Keratinocyte (primary cell): ENCODE measurements around the gene LGR6. TPM values are rescaled to one million over a fixed set of nuclear protein-coding genes. Genes with fewer than 3 reads are reported as not detected.

Source experiments
- DNase-seq: peaks from one replicate; pipeline ENCODE4 v3.0.0-alpha.2; 2011; ENCODE audit warnings: low read depth, missing footprints, low spot score
- FAIRE-seq: peaks from 2 replicates; lab custom pipeline; 2011; peaks lifted over from hg19 to GRCh38; lab: Jason Lieb, UNC
- H2AFZ ChIP-seq: 2 replicates; pipeline ENCODE4 v1.6.0; 2012; ENCODE audit warnings: low read length, control low read depth, inconsistent platforms; ENCODE audit not compliant: control insufficient read depth
- H3K27ac ChIP-seq: 2 replicates; pipeline ENCODE4 v1.5.1; 2011; ENCODE audit warnings: low read length; ENCODE audit not compliant: control insufficient read depth, insufficient read depth
- H3K27me3 ChIP-seq: 3 replicates; pipeline ENCODE4 v1.6.0; 2011; ENCODE audit warnings: low read length; ENCODE audit not compliant: control insufficient read depth, insufficient read depth; ENCODE audit errors: extremely low read depth
- H3K36me3 ChIP-seq, 2 experiments: 2 replicates in 1 of 2; 3 replicates in 1 of 2; pipeline ENCODE4 v1.5.1; 2011; ENCODE audit warnings: low read length in 2 of 2, mild to moderate bottlenecking in 1 of 2; ENCODE audit not compliant: control insufficient read depth in 2 of 2, insufficient read depth in 2 of 2; ENCODE audit errors: extremely low read depth in 1 of 2
- H3K4me1 ChIP-seq: 3 replicates; pipeline ENCODE4 v1.5.1; 2011; ENCODE audit warnings: low read length; ENCODE audit not compliant: control insufficient read depth, insufficient read depth; ENCODE audit errors: extremely low read depth
- H3K4me2 ChIP-seq: 3 replicates; pipeline ENCODE4 v1.6.0; 2011; ENCODE audit warnings: low read depth, low read length; ENCODE audit not compliant: control insufficient read depth, insufficient read depth; ENCODE audit errors: extremely low read depth
- H3K4me3 ChIP-seq, 3 experiments: fragments of 200-600 bp in 1 of 3; sonication (generic) in 1 of 3; 2 replicates in 2 of 3; 3 replicates in 1 of 3; pipeline ENCODE4 v1.5.1; 2011 to 2016; ENCODE audit warnings: low read length in 3 of 3, mild to moderate bottlenecking in 3 of 3, control low read depth in 2 of 3, inconsistent platforms in 1 of 3, low read depth in 1 of 3, mixed read lengths in 1 of 3, mixed run types in 1 of 3, moderate library complexity in 1 of 3; ENCODE audit not compliant: control insufficient read depth in 2 of 3, insufficient read depth in 2 of 3; ENCODE audit errors: extremely low read depth in 1 of 3
- H3K79me2 ChIP-seq: 2 replicates; pipeline ENCODE4 v1.6.0; 2012; ENCODE audit warnings: low read length; ENCODE audit not compliant: control insufficient read depth, insufficient read depth
- H3K9ac ChIP-seq: 3 replicates; pipeline ENCODE4 v1.6.0; 2011; ENCODE audit warnings: low read length; ENCODE audit not compliant: control insufficient read depth, insufficient read depth; ENCODE audit errors: extremely low read depth
- H3K9me1 ChIP-seq: 3 replicates; pipeline ENCODE4 v1.6.0; 2011; ENCODE audit warnings: low read length; ENCODE audit not compliant: control insufficient read depth, insufficient read depth; ENCODE audit errors: extremely low read depth
- H3K9me3 ChIP-seq: 2 replicates; pipeline ENCODE4 v1.5.1; 2012; ENCODE audit warnings: low read depth, low read length; ENCODE audit not compliant: control insufficient read depth
- H4K20me1 ChIP-seq: 3 replicates; pipeline ENCODE4 v1.6.0; 2011; ENCODE audit warnings: low read length; ENCODE audit not compliant: control insufficient read depth, insufficient read depth; ENCODE audit errors: extremely low read depth
- EZH2 ChIP-seq: IDR thresholded peaks from one replicate; pipeline ENCODE4 v1.6.1; 2012; ENCODE audit warnings: inconsistent platforms, mild to moderate bottlenecking, low read length, moderate library complexity
- dilution Hi-C: fragments of 300-500 bp; cut with MboI; formaldehyde crosslinking; loops from one replicate; pipeline ENCODE4 v1.7.0; 2020; ENCODE audit warnings: low sequenced_read_pairs; ENCODE audit not compliant: extremely low pct_ligation_motif_present
- polyA plus RNA-seq, 5 experiments: library from polyadenylated mRNA; depleted of rRNA in 3 of 5; stranded (reverse) in 3 of 5; stranded (forward) in 1 of 5; unstranded in 1 of 5; fragments of >200 nt; gene quantifications; 1 replicate in 1 of 5; 2 replicates in 3 of 5; 3 replicates in 1 of 5; pipeline versions ENCODE4 v1.2.1 to v1.2.3, GENCODE V29; 2011 to 2012; ENCODE audit warnings: missing spikeins in 2 of 5, low read depth in 1 of 5, low replicate concordance in 1 of 5
- TF ChIP-seq, protein P1 (sequence below), 3 experiments: IDR thresholded peaks in 1 of 3; conservative IDR thresholded peaks in 1 of 3; optimal IDR thresholded peaks in 1 of 3; 2 replicates in 2 of 3; 3 replicates in 1 of 3; pipeline versions ENCODE3 to v1.5.1; 2011; ENCODE audit warnings: low read length in 3 of 3, mild to moderate bottlenecking in 3 of 3, moderate library complexity in 2 of 3, control low read depth in 1 of 3, inconsistent platforms in 1 of 3; ENCODE audit not compliant: insufficient read depth in 2 of 3; ENCODE audit errors: extremely low read depth in 1 of 3

Gene LGR6
- polyA plus RNA-seq, 1 donor (not counting 4 experiments of a cell fraction or from before 2014, with no cell fraction given) = 0.42 TPM

DNA sequence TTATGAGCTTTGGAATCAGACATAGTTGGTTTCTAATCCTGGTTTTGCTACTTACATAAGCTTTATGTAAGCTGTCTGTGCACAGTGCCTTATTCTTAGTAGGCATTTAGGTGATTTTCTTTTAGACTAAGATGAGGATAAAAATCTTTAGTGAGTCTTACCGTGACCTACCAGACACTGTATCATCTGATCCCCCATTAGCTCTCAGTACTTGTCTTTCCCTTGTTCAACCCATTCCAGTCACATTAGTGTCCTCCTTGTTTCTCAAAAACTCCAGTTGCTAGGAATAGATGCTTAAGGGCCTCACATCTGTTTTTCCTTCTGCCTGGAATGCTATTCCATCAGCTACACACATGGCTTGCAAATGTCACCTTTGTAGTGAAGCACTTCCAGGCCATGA, 173.7 kb downstream of the LGR6 start:
- dilution Hi-C loops = no loop called here
- Histone ChIP-seq H3K4me2 (no peak overlapping the region), H3K9me3 (no peaks in the 10 kb centered on the region), H3K4me3 (no peak overlapping the region), H3K9ac (no peak overlapping the region), H3K36me3 (no peaks in the 10 kb centered on the region), H3K9me1 (no peaks in the 10 kb centered on the region), H4K20me1 (no peaks in the 10 kb centered on the region), H3K27ac (no peak overlapping the region), H3K79me2 (peaks cover 1% of the 10 kb centered on the region), H2AFZ (no peak overlapping the region), H3K4me1 (peaks cover 4% of the 10 kb centered on the region), H3K27me3 (no peaks in the 10 kb centered on the region)
- TF ChIP-seq, protein P1, sequence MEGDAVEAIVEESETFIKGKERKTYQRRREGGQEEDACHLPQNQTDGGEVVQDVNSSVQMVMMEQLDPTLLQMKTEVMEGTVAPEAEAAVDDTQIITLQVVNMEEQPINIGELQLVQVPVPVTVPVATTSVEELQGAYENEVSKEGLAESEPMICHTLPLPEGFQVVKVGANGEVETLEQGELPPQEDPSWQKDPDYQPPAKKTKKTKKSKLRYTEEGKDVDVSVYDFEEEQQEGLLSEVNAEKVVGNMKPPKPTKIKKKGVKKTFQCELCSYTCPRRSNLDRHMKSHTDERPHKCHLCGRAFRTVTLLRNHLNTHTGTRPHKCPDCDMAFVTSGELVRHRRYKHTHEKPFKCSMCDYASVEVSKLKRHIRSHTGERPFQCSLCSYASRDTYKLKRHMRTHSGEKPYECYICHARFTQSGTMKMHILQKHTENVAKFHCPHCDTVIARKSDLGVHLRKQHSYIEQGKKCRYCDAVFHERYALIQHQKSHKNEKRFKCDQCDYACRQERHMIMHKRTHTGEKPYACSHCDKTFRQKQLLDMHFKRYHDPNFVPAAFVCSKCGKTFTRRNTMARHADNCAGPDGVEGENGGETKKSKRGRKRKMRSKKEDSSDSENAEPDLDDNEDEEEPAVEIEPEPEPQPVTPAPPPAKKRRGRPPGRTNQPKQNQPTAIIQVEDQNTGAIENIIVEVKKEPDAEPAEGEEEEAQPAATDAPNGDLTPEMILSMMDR (optimal IDR thresholded peaks at IDR 0.05 in 1 of 3, IDR thresholded peaks at IDR 0.05 in 1 of 3, conservative IDR thresholded peaks at IDR 0.05 in 1 of 3; ENCODE audit: extremely low read depth in 1 of 3, insufficient read depth in 2 of 3, low read length in 3 of 3) = no peak
- no peak for TF ChIP-seq EZH2
- FAIRE-seq = no peak
- DNase-seq = no peak

Other genes starting within 250 kb of the LGR6 start
- gene LMOD1, start 247.3 kb upstream of the LGR6 start, polyA plus RNA-seq = 0.01 TPM in 1 of 3 replicates, not detected in the others
- 72.5 to 116 TPM (median 102 TPM) in 3 replicates for gene TIMM17A, start 238.3 kb upstream of the LGR6 start, polyA plus RNA-seq
- gene RNPEP, start 211.2 kb upstream of the LGR6 start, polyA plus RNA-seq = 35.4 to 63.0 TPM (median 59.8 TPM) in 3 replicates
- gene ELF3, start 183.2 kb upstream of the LGR6 start, polyA plus RNA-seq = 0.23 to 1.1 TPM (median 0.51 TPM) in 3 replicates
- 0.01 TPM in 2 of 3 replicates, not detected in the other for gene GPR37L1, start 70.9 kb upstream of the LGR6 start, polyA plus RNA-seq
- 48.4 to 64.0 TPM (median 58.6 TPM) in 3 replicates for gene ARL8A, start 49.1 kb upstream of the LGR6 start, polyA plus RNA-seq
- 0.06 to 0.10 TPM in 2 of 3 replicates, not detected in the other for gene PTPN7, start 33.2 kb upstream of the LGR6 start, polyA plus RNA-seq
- gene UBE2T, start 148.1 kb downstream of the LGR6 start, polyA plus RNA-seq = 32.3 to 71.7 TPM (median 53.9 TPM) in 3 replicates
- gene PPP1R12B, start 154.9 kb downstream of the LGR6 start, polyA plus RNA-seq = 4.2 to 8.4 TPM (median 6.9 TPM) in 3 replicates